ACC112 (cell line): ENCODE results near the gene TNKS2.

Experiments
- H2AFZ ChIP-seq: fragments of 200-600 bp; sonication (generic); one replicate; pipeline ENCODE4 v1.6.0; 2017; ENCODE audit warnings: antibody characterized with exemption, low read length; ENCODE audit not compliant: unreplicated experiment
- H3K27ac ChIP-seq: fragments of 200-600 bp; sonication (generic); 2 replicates; pipeline ENCODE4 v1.5.1; 2014; ENCODE audit warnings: low read depth, mild to moderate bottlenecking, antibody characterized with exemption, low read length, moderate library complexity
- H3K27me3 ChIP-seq: fragments of 200-600 bp; sonication (generic); 2 replicates; pipeline ENCODE4 v1.6.1; 2014; ENCODE audit warnings: mild to moderate bottlenecking, antibody characterized with exemption, low read length, moderate library complexity, mixed read lengths; ENCODE audit not compliant: insufficient read depth
- H3K36me3 ChIP-seq: fragments of 200-600 bp; sonication (generic); 2 replicates; pipeline ENCODE4 v1.6.1; 2016; ENCODE audit warnings: mild to moderate bottlenecking, antibody characterized with exemption, low read length, moderate library complexity, mixed read lengths; ENCODE audit not compliant: insufficient read depth
- H3K4me1 ChIP-seq: fragments of 200-600 bp; sonication (generic); one replicate; pipeline ENCODE4 v1.6.1; 2016; ENCODE audit warnings: low read length, mixed read lengths; ENCODE audit not compliant: insufficient read depth, unreplicated experiment, control insufficient read depth
- H3K4me3 ChIP-seq: fragments of 200-600 bp; sonication (generic); 2 replicates; pipeline ENCODE4 v1.5.1; 2014; ENCODE audit warnings: mild to moderate bottlenecking, low read depth, low read length
- H3K79me2 ChIP-seq: fragments of 200-600 bp; sonication (generic); one replicate; pipeline ENCODE4 v1.6.0; 2016; ENCODE audit warnings: low read length; ENCODE audit not compliant: control insufficient read depth, unreplicated experiment, insufficient read depth

TNKS2 gene

GRCh38 chr10:91772461-91772860 is 25.8 kb upstream of the TNKS2 start:
- no peaks in the 10 kb centered on the region for H3K27me3 ChIP-seq
- no peak overlapping the region for H2AFZ ChIP-seq
- no peak overlapping the region for H3K4me3 ChIP-seq
- H3K27ac ChIP-seq = no peak overlapping the region
- no peaks in the 10 kb centered on the region for H3K4me1 ChIP-seq
- H3K36me3 ChIP-seq = no peaks in the 10 kb centered on the region
- H3K79me2 ChIP-seq = no peaks in the 10 kb centered on the region

- Histone ChIP-seq H3K36me3 (no peaks in the 10 kb centered on the region), H2AFZ (no peak overlapping the region), H3K79me2 (no peaks in the 10 kb centered on the region), H3K27me3 (no peaks in the 10 kb centered on the region), H3K4me3 (no peak overlapping the region), H3K4me1 (no peaks in the 10 kb centered on the region), H3K27ac (no peak overlapping the region)
Observed at GRCh38 chr10:91772869-91773268, 25.4 kb upstream of the TNKS2 start.

GRCh38 chr10:91774571-91774970 is 23.7 kb upstream of the TNKS2 start:
- no peak overlapping the region for H3K27ac ChIP-seq
- H2AFZ ChIP-seq = no peak overlapping the region
- H3K4me3 ChIP-seq = no peak overlapping the region

GRCh38 chr10:91775731-91776130 is 22.5 kb upstream of the TNKS2 start:
- Histone ChIP-seq H3K36me3 (no peaks in the 10 kb centered on the region), H2AFZ (no peak overlapping the region), H3K4me1 (no peaks in the 10 kb centered on the region), H3K4me3 (no peak overlapping the region), H3K79me2 (no peaks in the 10 kb centered on the region), H3K27me3 (no peaks in the 10 kb centered on the region), H3K27ac (no peak overlapping the region)

More at GRCh38 chr10:91774571-91774970, 23.7 kb upstream of the TNKS2 start:
- Histone ChIP-seq H3K27me3 (no peaks in the 10 kb centered on the region), H3K4me1 (no peaks in the 10 kb centered on the region), H3K79me2 (no peaks in the 10 kb centered on the region), H3K36me3 (no peaks in the 10 kb centered on the region)

GRCh38 chr10:91776266-91776665 is 22.0 kb upstream of the TNKS2 start:
- H3K27ac ChIP-seq = no peak overlapping the region
- H3K36me3 ChIP-seq = no peaks in the 10 kb centered on the region
- no peaks in the 10 kb centered on the region for H3K27me3 ChIP-seq
- no peaks in the 10 kb centered on the region for H3K79me2 ChIP-seq
- no peaks in the 10 kb centered on the region for H3K4me1 ChIP-seq
- no peak overlapping the region for H3K4me3 ChIP-seq
- H2AFZ ChIP-seq = no peak overlapping the region

- H3K79me2 ChIP-seq = no peaks in the 10 kb centered on the region
- H3K27me3 ChIP-seq = no peaks in the 10 kb centered on the region
- H2AFZ ChIP-seq = no peak overlapping the region
Observed at GRCh38 chr10:91778485-91778884, 19.7 kb upstream of the TNKS2 start.

GRCh38 chr10:91779011-91779605 is 19.1 kb upstream of the TNKS2 start:
- no peak overlapping the region for H3K4me3 ChIP-seq
- H3K36me3 ChIP-seq = no peaks in the 10 kb centered on the region
- no peak overlapping the region for H2AFZ ChIP-seq
- H3K4me1 ChIP-seq = no peaks in the 10 kb centered on the region
- H3K79me2 ChIP-seq = no peaks in the 10 kb centered on the region
- H3K27me3 ChIP-seq = no peaks in the 10 kb centered on the region
- H3K27ac ChIP-seq = no peak overlapping the region

More at GRCh38 chr10:91778485-91778884, 19.7 kb upstream of the TNKS2 start:
- Histone ChIP-seq H3K4me3 (no peak overlapping the region), H3K4me1 (no peaks in the 10 kb centered on the region), H3K27ac (no peak overlapping the region), H3K36me3 (no peaks in the 10 kb centered on the region)

- Histone ChIP-seq H3K4me3 (no peak overlapping the region), H3K27me3 (no peaks in the 10 kb centered on the region), H3K79me2 (no peaks in the 10 kb centered on the region), H3K27ac (no peak overlapping the region), H3K4me1 (no peaks in the 10 kb centered on the region), H2AFZ (no peak overlapping the region), H3K36me3 (no peaks in the 10 kb centered on the region)
Observed at GRCh38 chr10:91782539-91782938, 15.7 kb upstream of the TNKS2 start.

GRCh38 chr10:91785830-91786229 is 12.4 kb upstream of the TNKS2 start:
- Histone ChIP-seq H3K4me1 (no peaks in the 10 kb centered on the region), H3K79me2 (no peaks in the 10 kb centered on the region), H3K36me3 (no peaks in the 10 kb centered on the region)

GRCh38 chr10:91787258-91787657 is 11.0 kb upstream of the TNKS2 start:
- Histone ChIP-seq H3K79me2 (no peaks in the 10 kb centered on the region), H2AFZ (no peak overlapping the region), H3K27ac (no peak overlapping the region), H3K36me3 (no peaks in the 10 kb centered on the region), H3K27me3 (no peaks in the 10 kb centered on the region), H3K4me1 (no peaks in the 10 kb centered on the region), H3K4me3 (no peak overlapping the region)

More at GRCh38 chr10:91785830-91786229, 12.4 kb upstream of the TNKS2 start:
- no peak overlapping the region for H3K4me3 ChIP-seq
- H2AFZ ChIP-seq = no peak overlapping the region
- no peaks in the 10 kb centered on the region for H3K27me3 ChIP-seq
- H3K27ac ChIP-seq = no peak overlapping the region

- Histone ChIP-seq H2AFZ (no peak overlapping the region), H3K79me2 (no peaks in the 10 kb centered on the region)
Observed at GRCh38 chr10:91787810-91788209, 10.4 kb upstream of the TNKS2 start.

More at GRCh38 chr10:91787810-91788209, 10.4 kb upstream of the TNKS2 start:
- Histone ChIP-seq H3K36me3 (no peaks in the 10 kb centered on the region), H3K27me3 (no peaks in the 10 kb centered on the region), H3K27ac (no peak overlapping the region), H3K4me1 (no peaks in the 10 kb centered on the region), H3K4me3 (no peak overlapping the region)
